Mononuclear cell (primary cell): Measurements from ENCODE around the gene ZBTB3. TPM values are rescaled to one million over a fixed set of nuclear protein-coding genes. Genes with fewer than 3 reads are reported as not detected.
"Not testable (repeated sequence)": the region's sequence is repeated elsewhere in the genome, so short reads cannot be mapped to it uniquely, and the experiment has no call there.

Experiments
- H3K27me3 ChIP-seq: 2 replicates; pipeline ENCODE4 v1.6.0; 2011; ENCODE audit warnings: low read length, control low read depth; ENCODE audit not compliant: insufficient read depth
- H3K4me1 ChIP-seq: 2 replicates; pipeline ENCODE4 v1.5.1; 2011; ENCODE audit warnings: mild to moderate bottlenecking, low read length, control low read depth; ENCODE audit not compliant: insufficient read depth
- H3K4me3 ChIP-seq: 2 replicates; pipeline ENCODE4 v1.5.1; 2011; ENCODE audit warnings: mild to moderate bottlenecking, low read length, moderate library complexity
- H3K9me3 ChIP-seq: 2 replicates; pipeline ENCODE4 v1.5.1; 2011; ENCODE audit warnings: low read depth, mild to moderate bottlenecking, control low read depth, low read length
- total RNA-seq: library from RNA; depleted of rRNA; stranded (reverse); fragments of >200 nt; gene quantifications from one replicate; pipeline ENCODE4 v1.2.3, GENCODE V29; 2012

ZBTB3 gene
- total RNA-seq, 1 donor: 5.7 TPM

- Histone ChIP-seq H3K4me3 (no peak overlapping the region), H3K9me3 (no peaks in the 10 kb centered on the region), H3K4me1 (peaks cover 34% of the 10 kb centered on the region), H3K27me3 (no peaks in the 10 kb centered on the region)
Measured at GRCh38 chr11:62712276-62712812, 41.6 kb downstream of the ZBTB3 start.

DNA sequence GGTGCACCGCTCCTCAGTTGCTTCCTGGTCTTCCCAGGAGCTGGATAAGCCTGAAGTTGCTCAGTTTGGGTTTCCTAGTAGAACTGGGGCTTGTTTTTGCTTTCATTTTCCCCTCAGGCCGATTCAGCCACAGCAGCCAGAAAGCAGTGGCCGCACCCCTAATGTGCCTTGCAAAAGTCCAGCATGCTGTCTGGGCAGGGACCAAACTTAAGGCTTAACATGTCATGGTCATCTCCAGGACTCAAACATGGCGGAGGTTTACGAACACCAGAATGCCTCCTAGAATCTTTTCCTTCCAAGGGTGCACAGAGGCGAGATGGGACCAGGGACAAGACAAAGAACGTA is 44.0 kb downstream of the ZBTB3 start:
- peaks cover 54% of the 10 kb centered on the region for H3K4me1 ChIP-seq
- H3K27me3 ChIP-seq: no peaks in the 10 kb centered on the region
- H3K4me3 ChIP-seq: peak overlapping the region; percentile 67
- no peaks in the 10 kb centered on the region for H3K9me3 ChIP-seq

DNA sequence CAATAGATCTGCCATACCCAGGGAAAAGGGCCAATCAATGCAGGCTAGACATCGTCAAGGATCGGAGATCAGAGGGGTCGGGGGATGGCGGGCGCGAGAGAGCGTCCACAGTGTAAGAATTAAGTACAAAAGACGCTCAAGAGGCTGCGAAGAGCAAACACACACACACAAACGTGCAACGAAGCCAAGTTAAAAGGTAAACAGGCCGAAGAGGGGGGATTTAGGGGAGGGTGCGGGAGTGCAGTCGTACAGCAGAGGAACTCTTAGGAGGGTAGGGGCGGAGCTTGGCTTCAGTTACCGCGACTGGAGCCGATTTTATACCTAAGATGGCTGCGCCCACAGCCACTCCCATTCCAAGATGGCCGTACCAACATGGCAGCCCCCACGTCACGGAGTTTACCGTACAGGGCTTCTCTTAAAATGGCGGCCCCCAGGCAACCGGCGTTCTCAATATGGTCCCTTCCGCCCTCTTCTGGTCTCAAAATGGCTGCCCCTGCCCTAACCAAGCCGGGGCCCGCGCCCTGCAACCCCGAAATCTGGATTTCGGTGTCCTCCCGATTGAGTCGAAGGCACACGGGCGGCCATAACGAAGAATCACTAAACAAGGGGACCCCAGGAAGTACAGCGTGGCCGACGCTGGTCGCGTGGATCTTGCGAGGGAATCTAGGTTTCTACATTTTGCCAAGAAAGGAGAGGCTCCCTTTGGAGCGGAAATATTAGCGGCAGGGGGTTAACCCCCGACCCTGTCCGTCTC is 44.5 kb downstream of the ZBTB3 start:
- Histone ChIP-seq H3K27me3 (no peaks in the 10 kb centered on the region), H3K4me3 (peak overlapping the region; percentile 67), H3K9me3 (no peaks in the 10 kb centered on the region), H3K4me1 (peaks cover 59% of the 10 kb centered on the region)

GRCh38 chr11:62708793-62709192 is 45.2 kb downstream of the ZBTB3 start:
- peaks cover 65% of the 10 kb centered on the region for H3K4me1 ChIP-seq
- peak overlapping the region; percentile 67 for H3K4me3 ChIP-seq
- H3K9me3 ChIP-seq: no peaks in the 10 kb centered on the region
- H3K27me3 ChIP-seq: no peaks in the 10 kb centered on the region

- peaks cover 67% of the 10 kb centered on the region for H3K4me1 ChIP-seq
- H3K27me3 ChIP-seq: no peaks in the 10 kb centered on the region
- H3K4me3 ChIP-seq: no peak overlapping the region
- H3K9me3 ChIP-seq: no peaks in the 10 kb centered on the region
Measured at GRCh38 chr11:62708392-62708791, 45.6 kb downstream of the ZBTB3 start.

DNA sequence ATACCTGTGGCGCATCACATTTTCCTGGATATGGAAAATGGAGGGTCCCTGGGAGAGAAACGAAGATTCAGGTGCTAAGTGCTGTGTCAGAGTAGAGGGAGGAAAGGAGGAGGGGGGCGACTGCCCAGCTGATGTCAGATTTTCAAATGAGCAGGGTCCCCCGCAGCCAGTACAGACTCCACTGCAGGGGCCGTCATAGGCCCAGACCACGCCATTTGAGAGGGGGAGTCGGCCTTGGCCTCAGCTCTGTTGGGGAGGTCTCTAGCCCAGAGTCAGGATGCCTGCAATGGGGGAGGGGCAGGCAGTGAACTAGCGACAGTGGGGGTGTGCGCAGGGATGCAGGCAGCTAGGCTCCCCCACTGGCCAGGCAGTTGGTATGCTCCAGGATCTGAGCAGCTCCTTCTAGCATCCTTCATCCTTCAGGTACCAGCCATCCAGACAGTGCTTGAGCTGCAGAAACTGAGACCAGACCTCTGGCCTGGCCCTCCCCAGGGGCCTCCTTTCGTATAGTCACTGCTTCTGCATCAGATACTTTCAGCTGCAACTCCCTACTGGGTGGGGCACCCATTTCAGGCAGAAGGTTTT is 46.6 kb downstream of the ZBTB3 start, which contains the start of the genes BSCL2 and GNG3:
Gene BSCL2, minus strand, starts transcription at position 148 of the 585 bp plus-strand sequence. CDS start 229 bp downstream, outside the sequence.
Gene GNG3, plus strand, starts transcription at position 400 of the 585 bp plus-strand sequence. CDS start 620 bp downstream, outside the sequence.
- Histone ChIP-seq H3K9me3 (no peaks in the 10 kb centered on the region), H3K4me1 (peaks cover 76% of the 10 kb centered on the region), H3K27me3 (no peaks in the 10 kb centered on the region), H3K4me3 (peak within 1 kb of the TSS; percentile 61)

DNA sequence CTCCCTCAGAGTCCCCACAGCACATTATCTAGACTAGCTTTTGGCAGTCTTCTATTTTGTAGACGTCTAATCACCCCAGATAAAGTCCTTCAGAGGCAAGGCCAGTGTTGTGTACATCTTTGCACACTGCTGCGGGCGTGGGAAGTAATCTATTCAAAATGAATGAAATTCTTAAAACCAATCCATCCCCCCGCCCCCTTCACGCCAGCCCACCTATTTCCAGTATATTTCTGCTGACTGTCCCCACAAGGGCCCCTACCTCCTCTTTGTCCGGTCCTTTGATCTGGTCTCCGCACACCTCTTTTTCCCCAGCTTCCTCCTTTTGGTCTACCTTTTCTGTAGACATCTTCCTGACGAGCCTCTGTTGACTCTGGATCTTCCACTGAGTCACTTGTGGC is 47.1 kb downstream of the ZBTB3 start:
- H3K4me1 ChIP-seq: peaks cover 76% of the 10 kb centered on the region
- no peak overlapping the region for H3K4me3 ChIP-seq
- no peaks in the 10 kb centered on the region for H3K9me3 ChIP-seq
- no peaks in the 10 kb centered on the region for H3K27me3 ChIP-seq

DNA sequence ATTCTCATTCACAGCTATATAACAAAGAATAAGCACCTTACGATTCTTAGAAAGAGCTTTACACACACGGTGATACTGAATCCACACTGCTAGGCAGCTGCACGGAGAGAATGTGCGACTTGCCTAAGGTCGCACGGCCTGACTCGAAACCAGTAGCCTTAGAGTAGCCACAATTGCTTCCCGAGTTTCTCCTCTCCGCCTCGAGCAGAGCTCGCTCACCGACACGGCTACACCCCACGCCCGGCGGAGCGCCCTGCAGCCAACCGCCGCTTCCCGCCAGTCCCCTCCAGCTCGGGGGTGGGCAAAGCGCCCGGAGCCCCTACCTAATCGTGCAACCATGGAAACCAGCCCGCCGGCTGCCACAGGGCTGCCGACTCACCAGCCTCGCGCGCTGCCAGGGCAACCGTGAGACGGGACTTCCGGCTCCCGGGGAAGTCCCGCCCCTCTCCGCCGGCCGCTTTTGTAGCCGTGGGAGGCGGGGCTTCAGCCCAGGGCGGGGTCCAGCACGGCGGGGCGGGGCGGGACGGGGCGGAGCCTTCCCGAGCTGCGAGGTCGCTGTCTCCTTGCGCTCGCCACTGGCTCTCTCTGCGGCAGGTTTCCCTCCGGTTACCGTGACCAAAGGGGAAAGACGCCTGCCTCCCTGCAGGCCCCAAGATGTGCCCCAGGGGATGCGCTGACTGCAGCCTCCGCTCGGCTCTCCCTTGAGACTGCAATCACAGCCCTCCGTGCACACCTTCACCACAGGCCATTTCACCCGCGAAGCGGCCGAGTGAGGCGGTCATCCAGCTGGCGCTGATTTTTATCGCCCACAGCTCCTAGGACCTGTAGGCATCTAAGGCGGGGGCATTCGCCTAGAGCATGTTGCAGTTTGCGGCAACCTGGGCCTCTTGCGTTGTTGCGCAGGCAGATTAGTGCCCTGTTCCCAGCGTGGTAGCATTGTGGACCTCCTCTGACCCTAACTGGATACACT is 47.8 kb downstream of the ZBTB3 start:
- Histone ChIP-seq H3K9me3 (no peaks in the 10 kb centered on the region), H3K27me3 (no peaks in the 10 kb centered on the region), H3K4me1 (peaks cover 78% of the 10 kb centered on the region), H3K4me3 (peak overlapping the region; percentile 61)

GRCh38 chr11:62705413-62705812 is 48.5 kb downstream of the ZBTB3 start:
- H3K4me1 ChIP-seq: peaks cover 74% of the 10 kb centered on the region
- peak overlapping the region; percentile 61 for H3K4me3 ChIP-seq
- no peaks in the 10 kb centered on the region for H3K9me3 ChIP-seq
- no peaks in the 10 kb centered on the region for H3K27me3 ChIP-seq

GRCh38 chr11:62703921-62704320 is 50.0 kb downstream of the ZBTB3 start:
- H3K9me3 ChIP-seq, H3K4me3 ChIP-seq, H3K27me3 ChIP-seq: not testable (repeated sequence)
- H3K4me1 ChIP-seq: peaks cover 66% of the 10 kb centered on the region

GRCh38 chr11:62702246-62702645 is 51.7 kb downstream of the ZBTB3 start:
- Histone ChIP-seq H3K27me3 (no peaks in the 10 kb centered on the region), H3K9me3 (no peaks in the 10 kb centered on the region), H3K4me3 (no peak overlapping the region), H3K4me1 (peaks cover 49% of the 10 kb centered on the region)

Other genes starting within 250 kb of the ZBTB3 start
- 281 TPM for gene AHNAK, start 207.4 kb downstream of the ZBTB3 start, total RNA-seq
- gene EEF1G, start 180.3 kb downstream of the ZBTB3 start, total RNA-seq: 2,066 TPM
- gene TUT1, start 162.6 kb downstream of the ZBTB3 start, total RNA-seq: 3.3 TPM
- gene MTA2, start 152.3 kb downstream of the ZBTB3 start, total RNA-seq: 102 TPM
- gene EML3, start 141.4 kb downstream of the ZBTB3 start, total RNA-seq: 32.2 TPM
- gene ROM1, start 140.9 kb downstream of the ZBTB3 start, total RNA-seq: 1.3 TPM
- gene B3GAT3, start 132.2 kb downstream of the ZBTB3 start, total RNA-seq: 15.7 TPM
- 50.1 TPM for gene GANAB, start 107.5 kb downstream of the ZBTB3 start, total RNA-seq
- 12.4 TPM for gene INTS5, start 100.9 kb downstream of the ZBTB3 start, total RNA-seq
- 4.9 TPM for gene C11orf98, start 89.0 kb downstream of the ZBTB3 start, total RNA-seq
- gene CSKMT, start 88.8 kb downstream of the ZBTB3 start, total RNA-seq: 58.0 TPM
- 1.3 TPM for gene UQCC3, start 82.5 kb downstream of the ZBTB3 start, total RNA-seq
- gene LBHD1, start 81.9 kb downstream of the ZBTB3 start, total RNA-seq: 5.9 TPM
- gene UBXN1, start 75.1 kb downstream of the ZBTB3 start, total RNA-seq: 136 TPM
- gene LRRN4CL, start 64.6 kb downstream of the ZBTB3 start, total RNA-seq: not detected
- gene BSCL2, start 46.7 kb downstream of the ZBTB3 start, total RNA-seq: 14.9 TPM
- not detected for gene GNG3, start 46.5 kb downstream of the ZBTB3 start, total RNA-seq
- 13.3 TPM for gene HNRNPUL2, start 26.7 kb downstream of the ZBTB3 start, total RNA-seq
- gene TTC9C, start 25.7 kb downstream of the ZBTB3 start, total RNA-seq: 7.5 TPM
- gene POLR2G, start 7.4 kb upstream of the ZBTB3 start, total RNA-seq: 32.0 TPM
- 7.3 TPM for gene TAF6L, start 17.2 kb upstream of the ZBTB3 start, total RNA-seq
- 25.8 TPM for gene TMEM179B, start 33.2 kb upstream of the ZBTB3 start, total RNA-seq
- gene TMEM223, start 37.8 kb upstream of the ZBTB3 start, total RNA-seq: 8.5 TPM
- 169 TPM for gene NXF1, start 51.3 kb upstream of the ZBTB3 start, total RNA-seq
- gene STX5, start 77.9 kb upstream of the ZBTB3 start, total RNA-seq: 48.2 TPM
- gene TEX54, start 78.7 kb upstream of the ZBTB3 start, total RNA-seq: 2.4 TPM
- gene WDR74, start 85.4 kb upstream of the ZBTB3 start, total RNA-seq: 143 TPM
- 125 TPM for gene SLC3A2, start 126.7 kb upstream of the ZBTB3 start, total RNA-seq
- gene CHRM1, start 167.2 kb upstream of the ZBTB3 start, total RNA-seq: not detected
- gene SLC22A6, start 230.8 kb upstream of the ZBTB3 start, total RNA-seq: not detected